Ectodermal cell (in vitro differentiated cells): ENCODE results near the gene CATSPER1.

Experiments used
- H3K27ac ChIP-seq: 2 replicates; pipeline ENCODE4 v1.7.0; 2013; ENCODE audit warnings: mild to moderate bottlenecking, low read depth, low read length; ENCODE audit not compliant: insufficient read depth, poor library complexity, severe bottlenecking
- H3K27me3 ChIP-seq: 2 replicates; pipeline ENCODE4 v1.7.0; 2013; ENCODE audit warnings: mild to moderate bottlenecking, low read length; ENCODE audit not compliant: insufficient read depth, control insufficient read depth, poor library complexity, severe bottlenecking
- H3K36me3 ChIP-seq: one replicate; pipeline ENCODE4 v1.7.0; 2013; ENCODE audit warnings: low read length; ENCODE audit not compliant: control insufficient read depth, insufficient read depth
- H3K4me1 ChIP-seq: one replicate; pipeline ENCODE4 v1.7.0; 2013; ENCODE audit warnings: low read length; ENCODE audit not compliant: control insufficient read depth, insufficient read depth
- H3K4me3 ChIP-seq: 2 replicates; pipeline ENCODE4 v1.7.0; 2013; ENCODE audit warnings: low read depth, low read length, control low read depth; ENCODE audit not compliant: insufficient read depth
- H3K9me3 ChIP-seq: 2 replicates; pipeline ENCODE4 v1.7.0; 2013; ENCODE audit warnings: mild to moderate bottlenecking, low read length, moderate library complexity; ENCODE audit not compliant: control insufficient read depth
- WGBS, 2 experiments: methylation state at CpG; one replicate each; pipeline ENCODE4 v1.1.7; 2013; ENCODE audit warnings: missing lambda C conversion rate in 2 of 2; 5-methylcytosine and 5-hydroxymethylcytosine counted together

CATSPER1 gene

DNA sequence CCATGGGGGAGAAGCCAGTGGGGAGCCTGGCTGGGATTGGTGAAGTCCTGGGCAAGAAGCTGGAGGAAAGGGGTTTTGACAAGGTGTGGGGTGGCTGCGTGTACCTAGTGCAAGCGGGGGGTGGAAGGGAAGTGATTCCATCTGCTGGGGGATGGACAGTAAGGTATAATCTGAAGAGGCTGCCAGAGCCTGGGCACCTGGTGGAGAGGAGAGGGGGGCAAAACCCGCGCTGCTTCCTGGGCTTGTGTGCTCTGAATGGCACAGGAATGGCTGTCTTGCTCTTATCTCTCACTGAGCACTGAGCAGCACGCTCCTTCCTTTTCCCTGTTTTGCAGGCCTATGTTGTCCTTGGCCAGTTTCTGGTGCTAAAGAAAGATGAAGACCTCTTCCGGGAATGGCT lies 23.0 kb downstream of the CATSPER1 start:
- Histone ChIP-seq H3K27me3 (no peaks in the 10 kb centered on the region), H3K4me3 (peak overlapping the region; percentile 96), H3K27ac (no peak overlapping the region), H3K4me1 (peaks cover 7% of the 10 kb centered on the region), H3K9me3 (no peaks in the 10 kb centered on the region), H3K36me3 (peaks cover 31% of the 10 kb centered on the region)
- WGBS, 2 experiments, result 88 to 91% methylated on average over 6 of the region's 6 CpGs

DNA sequence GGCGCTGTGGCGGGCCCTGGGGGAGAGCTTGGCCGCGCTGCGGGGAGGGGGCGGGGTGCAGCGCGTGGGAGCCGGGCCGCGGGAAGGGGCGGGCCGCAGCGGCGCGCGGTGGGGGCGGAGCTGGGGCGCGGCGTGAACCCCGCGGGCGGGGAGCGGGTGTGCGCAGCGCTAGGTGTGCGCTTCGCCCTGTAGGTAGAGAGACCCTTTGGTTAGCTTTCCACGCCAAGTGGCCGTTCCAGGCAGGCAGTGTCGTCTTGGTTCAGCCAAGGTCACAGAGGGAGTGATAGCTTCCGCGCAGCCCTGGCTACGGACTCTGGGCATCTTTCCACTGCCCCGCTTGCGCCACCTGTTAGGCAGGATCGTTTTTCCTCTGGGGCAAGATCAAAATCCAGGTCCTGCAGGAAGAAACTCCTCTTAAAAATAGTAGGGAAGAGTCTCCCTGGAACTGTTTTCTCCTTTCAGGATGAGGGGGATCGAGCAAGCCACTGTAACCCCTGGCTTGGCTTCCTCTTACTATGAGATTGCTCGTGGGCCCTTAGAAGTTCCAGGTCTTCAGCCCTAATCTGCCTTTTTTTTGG lies 23.5 kb downstream of the CATSPER1 start:
- WGBS, 2 experiments, result 1% methylated on average over 40 of the region's 40 CpGs
- Histone ChIP-seq H3K4me3 (peak overlapping the region; percentile 96), H3K27ac (peak overlapping the region; percentile 96), H3K9me3 (no peaks in the 10 kb centered on the region), H3K4me1 (peaks cover 7% of the 10 kb centered on the region), H3K36me3 (peaks cover 36% of the 10 kb centered on the region), H3K27me3 (no peaks in the 10 kb centered on the region)

DNA sequence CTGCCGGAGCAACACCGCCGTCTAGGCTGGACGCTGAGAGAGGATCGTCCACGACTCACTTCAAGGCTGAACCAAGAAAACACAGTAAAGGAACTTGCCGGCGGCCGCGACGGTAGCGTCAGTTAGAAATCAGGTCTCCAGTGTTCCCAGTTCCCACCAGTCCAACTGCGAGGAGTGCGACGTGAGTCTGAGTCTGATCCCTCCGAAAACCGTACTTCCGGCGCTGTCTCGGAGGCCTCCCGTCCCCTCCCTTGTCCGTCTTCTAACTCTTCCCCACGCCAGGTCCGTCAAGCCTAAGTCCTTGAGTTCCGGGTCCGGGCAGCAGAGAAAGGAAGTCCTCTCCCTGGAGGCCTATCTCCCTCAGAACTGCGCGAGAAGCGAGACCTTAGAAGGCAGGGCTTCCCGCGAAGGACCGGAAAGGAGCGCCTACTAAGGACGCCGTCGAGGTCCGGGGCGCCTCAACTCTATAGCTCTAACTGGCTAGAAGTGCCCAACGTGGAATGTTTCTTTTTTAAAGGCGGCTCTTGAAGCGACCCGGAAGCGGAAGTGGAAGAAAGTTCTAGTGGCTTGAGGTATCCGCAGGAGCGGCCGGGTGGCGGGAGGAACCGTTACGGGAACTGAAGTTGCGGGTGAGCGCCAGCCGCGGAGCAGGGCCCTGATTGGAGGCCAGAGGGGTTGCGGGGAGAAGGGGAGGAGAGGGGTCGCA lies 24.2 kb downstream of the CATSPER1 start, which contains the start of the genes BANF1 and EIF1AD:
Gene BANF1 (plus strand): TSS at position 562 of the 706 bp plus-strand sequence. CDS start 748 bp downstream, outside the sequence.
Gene EIF1AD (minus strand): TSS at position 216 of the 706 bp plus-strand sequence. CDS start 1,768 bp downstream, outside the sequence.
- 0% methylated on average over 55 of the region's 55 CpGs for WGBS, 2 experiments
- Histone ChIP-seq H3K9me3 (no peaks in the 10 kb centered on the region), H3K27ac (peak within 1 kb of the TSS; percentile 96), H3K4me3 (peak within 1 kb of the TSS; percentile 96), H3K4me1 (peaks cover 4% of the 10 kb centered on the region), H3K27me3 (no peaks in the 10 kb centered on the region), H3K36me3 (peaks cover 38% of the 10 kb centered on the region)

DNA sequence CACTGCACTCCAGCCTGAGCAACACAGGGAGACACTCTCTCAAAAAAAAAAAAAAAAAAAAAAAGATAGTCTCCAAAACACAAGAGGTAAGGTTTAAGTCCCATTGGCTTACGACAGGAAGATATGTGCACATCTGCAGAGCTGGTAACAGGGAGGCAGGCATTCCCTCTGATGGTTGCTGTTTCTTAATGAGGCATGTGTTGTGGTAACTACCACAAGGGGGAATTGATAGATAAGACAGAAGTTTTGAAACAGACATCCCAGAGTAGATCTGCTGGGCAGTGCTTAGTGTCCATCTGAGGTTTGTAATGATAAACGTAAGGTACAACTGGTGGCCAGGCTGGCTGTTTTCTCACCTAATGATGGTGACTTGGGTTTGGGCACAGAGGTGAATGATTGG lies 29.0 kb downstream of the CATSPER1 start:
- H3K4me3 ChIP-seq, result no peak overlapping the region
- H3K36me3 ChIP-seq, result peaks cover 27% of the 10 kb centered on the region
- no peaks in the 10 kb centered on the region for H3K9me3 ChIP-seq
- no peaks in the 10 kb centered on the region for H3K27me3 ChIP-seq
- no peak overlapping the region for H3K27ac ChIP-seq
- no peaks in the 10 kb centered on the region for H3K4me1 ChIP-seq
- WGBS, 2 experiments, result 95 to 96% methylated on average over 2 of the region's 2 CpGs

DNA sequence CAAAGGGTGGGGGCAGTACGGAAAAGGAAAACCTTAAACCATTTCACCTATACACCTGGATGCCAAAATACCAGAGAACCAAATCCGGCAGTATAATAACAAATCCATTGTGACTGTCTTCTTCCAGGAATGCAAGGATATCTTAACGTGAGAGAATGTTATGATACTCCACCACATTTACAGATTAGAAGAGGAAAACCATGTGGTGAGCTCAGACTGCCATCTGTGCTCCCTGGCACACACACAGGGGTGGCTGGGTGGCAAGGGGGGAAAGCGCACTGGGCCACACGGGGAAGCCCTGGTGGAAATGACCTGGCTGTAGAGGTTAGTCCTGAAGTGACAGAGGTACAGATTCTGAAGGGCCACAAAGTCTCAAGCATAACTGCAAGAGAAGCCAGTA lies 34.2 kb downstream of the CATSPER1 start:
- 93 to 94% methylated on average over 4 to 5 of the region's 5 CpGs for WGBS, 2 experiments
- H3K27ac ChIP-seq, result no peak overlapping the region
- H3K4me1 ChIP-seq, result no peaks in the 10 kb centered on the region
- H3K36me3 ChIP-seq, result peaks cover 5% of the 10 kb centered on the region
- H3K4me3 ChIP-seq, result no peak overlapping the region
- no peaks in the 10 kb centered on the region for H3K27me3 ChIP-seq
- no peaks in the 10 kb centered on the region for H3K9me3 ChIP-seq

DNA sequence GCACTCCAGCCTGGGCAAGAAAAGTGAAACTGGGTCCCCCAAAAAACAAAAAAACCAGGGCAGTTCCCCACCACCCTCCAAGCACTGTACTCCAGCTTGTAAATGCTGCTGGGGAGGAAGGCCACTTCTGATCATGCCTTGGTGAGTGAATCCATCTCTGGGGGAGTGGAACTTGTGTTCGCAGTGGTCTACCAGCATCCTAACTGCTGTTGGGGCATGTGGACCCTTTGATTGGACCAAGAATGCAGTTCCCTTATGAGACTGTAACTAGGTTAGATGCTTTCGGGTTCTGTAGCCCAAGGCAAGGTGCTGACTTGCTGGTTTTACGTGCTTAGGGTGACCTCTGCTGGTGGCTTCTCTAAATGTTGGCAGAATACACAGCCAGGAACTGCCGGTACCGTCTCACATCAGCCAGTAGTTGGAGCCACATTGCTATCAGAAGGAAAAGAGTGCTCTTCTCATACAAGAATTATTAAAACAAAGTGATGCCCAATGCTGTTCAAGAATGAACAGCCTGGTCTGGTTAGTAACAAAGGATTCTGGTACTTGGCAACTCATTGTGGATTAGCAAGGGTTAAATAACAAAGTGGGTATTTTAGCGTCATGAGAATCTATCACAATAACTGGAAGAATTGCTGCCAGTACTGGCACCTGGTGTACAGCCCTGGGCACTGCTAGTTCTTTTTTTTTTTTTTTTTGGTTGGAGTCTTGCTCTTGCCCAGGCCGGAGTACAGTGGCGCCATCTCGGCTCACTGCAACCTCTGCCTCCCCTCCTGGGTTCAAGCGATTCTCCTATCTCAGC lies 37.3 kb downstream of the CATSPER1 start:
- no peaks in the 10 kb centered on the region for H3K9me3 ChIP-seq
- peak overlapping the region; percentile 36 for H3K27ac ChIP-seq
- no peaks in the 10 kb centered on the region for H3K27me3 ChIP-seq
- no peak overlapping the region for H3K4me3 ChIP-seq
- no peaks in the 10 kb centered on the region for H3K4me1 ChIP-seq
- no peaks in the 10 kb centered on the region for H3K36me3 ChIP-seq
- 51 to 53% methylated on average over 10 of the region's 10 CpGs for WGBS, 2 experiments

DNA sequence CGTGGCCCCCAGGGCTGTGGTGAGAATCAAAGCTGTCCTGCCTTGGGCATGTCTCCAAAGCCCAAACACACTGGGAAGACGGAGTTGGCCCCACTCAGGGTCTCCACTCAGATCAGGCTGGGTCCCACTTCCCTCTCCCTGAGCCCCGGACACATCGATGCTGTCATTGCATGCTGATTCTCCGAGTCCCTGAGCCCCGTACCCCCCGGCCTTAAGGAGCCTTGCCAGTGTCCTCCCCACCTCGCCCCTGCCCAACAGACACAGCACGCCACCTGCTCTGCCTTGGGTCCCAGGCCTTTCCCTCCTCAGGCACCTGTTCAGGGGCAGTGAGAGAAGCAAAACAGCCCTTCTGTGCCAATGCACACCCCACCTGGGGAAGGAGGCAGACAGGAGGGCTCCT lies 38.9 kb downstream of the CATSPER1 start:
- Histone ChIP-seq H3K4me3 (no peak overlapping the region), H3K9me3 (no peaks in the 10 kb centered on the region), H3K27me3 (no peaks in the 10 kb centered on the region), H3K4me1 (no peaks in the 10 kb centered on the region), H3K27ac (no peak overlapping the region), H3K36me3 (no peaks in the 10 kb centered on the region)
- 87% methylated on average over 9 of the region's 9 CpGs for WGBS, 2 experiments

DNA sequence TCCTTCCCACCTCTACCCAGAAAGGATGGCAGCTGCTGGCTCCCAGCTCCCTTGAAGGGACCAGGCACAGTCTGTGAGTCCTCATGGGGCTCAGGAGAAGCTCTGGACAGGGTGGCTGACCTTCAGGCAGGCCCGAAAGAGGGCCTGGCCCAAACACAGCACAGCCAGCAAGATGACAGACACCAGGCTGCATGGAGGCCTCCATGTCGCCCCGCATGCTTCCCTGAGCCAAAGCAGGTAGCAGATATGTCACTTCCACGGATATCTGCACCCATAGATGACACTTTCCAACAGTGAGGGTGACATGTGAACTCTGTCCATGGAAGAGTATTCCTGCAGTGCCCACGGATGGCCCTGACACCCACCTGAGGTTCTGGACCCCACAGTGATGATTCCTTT lies 42.7 kb downstream of the CATSPER1 start:
- Histone ChIP-seq H3K27me3 (no peaks in the 10 kb centered on the region), H3K9me3 (no peaks in the 10 kb centered on the region), H3K4me3 (no peak overlapping the region), H3K36me3 (peaks cover 3% of the 10 kb centered on the region), H3K27ac (no peak overlapping the region), H3K4me1 (no peaks in the 10 kb centered on the region)
- 92 to 93% methylated on average over 5 of the region's 5 CpGs for WGBS, 2 experiments

DNA sequence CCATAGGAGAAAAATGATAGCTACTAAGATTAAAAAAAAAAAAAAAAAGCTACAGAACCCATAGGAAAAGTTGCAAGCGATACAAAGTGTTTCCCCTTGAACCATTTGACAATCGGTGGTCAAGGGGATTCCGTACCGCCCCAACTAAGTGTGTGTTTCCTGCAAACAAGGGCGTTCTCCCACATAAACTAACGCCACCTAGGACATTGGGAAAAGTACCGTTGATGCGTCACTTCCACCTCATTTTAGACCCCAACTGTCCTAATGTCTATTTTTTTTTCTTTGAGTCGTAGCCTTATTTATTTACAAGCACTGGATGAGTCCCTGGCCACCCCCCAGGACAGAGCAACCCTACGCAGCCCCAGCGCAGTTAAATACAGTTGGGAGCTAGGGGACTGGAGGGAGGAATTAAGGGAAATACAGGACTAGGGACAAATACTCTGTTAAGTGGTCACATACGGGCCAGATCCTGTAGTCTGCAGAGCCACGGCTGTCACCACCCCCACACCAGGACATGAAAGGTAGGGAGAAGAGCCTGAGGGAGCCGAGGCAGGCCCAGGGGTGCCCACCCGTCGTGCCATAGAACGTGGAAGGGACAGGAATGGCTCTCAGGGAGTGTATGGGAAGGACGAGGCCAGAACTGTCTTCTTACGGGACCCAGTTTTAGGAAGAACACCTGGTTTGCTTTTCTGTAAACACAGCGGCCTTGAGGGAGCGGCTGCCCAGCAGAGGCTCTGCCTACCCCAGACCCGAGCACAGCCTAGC lies 43.3 kb downstream of the CATSPER1 start:
- 88% methylated on average over 22 of the region's 22 CpGs for WGBS, 2 experiments
- H3K4me3 ChIP-seq, result no peak overlapping the region
- H3K27ac ChIP-seq, result no peak overlapping the region
- H3K4me1 ChIP-seq, result no peaks in the 10 kb centered on the region
- no peaks in the 10 kb centered on the region for H3K9me3 ChIP-seq
- no peaks in the 10 kb centered on the region for H3K27me3 ChIP-seq
- peaks cover 9% of the 10 kb centered on the region for H3K36me3 ChIP-seq
